Stomach (tissue), 9 donors: ENCODE data around the gene ACVR1B. TPM values are rescaled to one million over a fixed set of nuclear protein-coding genes. Genes with fewer than 3 reads are reported as not detected.

Experiments used
- DNase-seq, 2 donors: peaks; one replicate each; pipeline versions ENCODE4 v3.0.0 to v3.0.0-alpha.2; 2013 to 2019
- H3K27ac ChIP-seq, 5 donors: fragments of 200-600 bp in 4 of 5; sonication (generic) in 4 of 5; one replicate each; pipeline ENCODE4 v1.5.1; 2013 to 2019; ENCODE audit warnings: mild to moderate bottlenecking in 1 of 5, moderate library complexity in 1 of 5
- H3K27me3 ChIP-seq, 3 donors: fragments of 200-600 bp; sonication (generic); one replicate each; pipeline ENCODE4 v1.5.1; 2017 to 2019; ENCODE audit warnings: mixed run types in 1 of 3
- H3K36me3 ChIP-seq, 4 donors: fragments of 200-600 bp; sonication (generic); 1 replicate in 3 of 4; 2 replicates in 1 of 4; pipeline ENCODE4 v1.5.1; 2016 to 2019
- H3K4me1 ChIP-seq, 4 donors: fragments of 200-600 bp; sonication (generic); one replicate each; pipeline ENCODE4 v1.5.1; 2016 to 2019
- H3K4me3 ChIP-seq, 4 donors: fragments of 200-600 bp; sonication (generic) in 3 of 4; one replicate each; pipeline ENCODE4 v1.5.1; 2016 to 2019; ENCODE audit warnings: mild to moderate bottlenecking in 1 of 4
- H3K9me3 ChIP-seq, 4 donors: fragments of 200-600 bp; sonication (generic); one replicate each; pipeline ENCODE4 v1.5.1; 2016 to 2019
- CTCF ChIP-seq, 7 experiments: fragments of 450-650 bp in 4 of 7; fragments of 200-600 bp in 3 of 7; sonication (generic) in 3 of 7; IDR thresholded peaks; one replicate each; pipeline ENCODE4 v1.5.1; 2016 to 2019; ENCODE audit warnings: antibody characterized with exemption in 7 of 7, control low read depth in 2 of 7, mild to moderate bottlenecking in 1 of 7
- EP300 ChIP-seq: sonication (generic); formaldehyde crosslinking; IDR thresholded peaks from one replicate; pipeline ENCODE4 v1.6.1; 2017; ENCODE audit warnings: antibody characterized with exemption
- POLR2A ChIP-seq, 4 donors: fragments of 450-650 bp; IDR thresholded peaks; one replicate each; pipeline ENCODE4 v1.6.1; 2016; ENCODE audit warnings: antibody characterized with exemption in 4 of 4, control low read depth in 2 of 4, mild to moderate bottlenecking in 1 of 4, moderate library complexity in 1 of 4
- POLR2AphosphoS5 ChIP-seq, 3 donors: sonication (generic); formaldehyde crosslinking; IDR thresholded peaks; one replicate each; pipeline ENCODE4 v1.6.1; 2016; ENCODE audit warnings: antibody characterized with exemption in 3 of 3
- WGBS, 5 donors: extraction: QIAGEN DNeasy Blood & Tissue Kit in 3 of 5; methylation state at CpG; one replicate each; pipeline versions ENCODE4 v1.1.5 to v1.1.7; 2013 to 2018; 5-methylcytosine and 5-hydroxymethylcytosine counted together
- intact Hi-C: fragments of 100-400 bp; cut with DNase I; formaldehyde crosslinking; loops from one replicate; pipeline ENCODE4 v1.15.1; 2023; ENCODE audit warnings: low total_unique reads
- polyA plus RNA-seq, 3 donors: library from polyadenylated mRNA; stranded (reverse); fragments of 200-250 nt; gene quantifications; one replicate each; pipeline ENCODE4 v1.2.3, GENCODE V29; 2013
- total RNA-seq, 5 donors: library from RNA; depleted of rRNA; stranded (reverse); fragments of >200 nt; gene quantifications; one replicate each; pipeline versions ENCODE4 v1.1.0 to v1.2.3, GENCODE V29; 2014 to 2016
- donor health status: healthy with polysubstance abuse.
- donor health status: Bipolar disorder and iron deficiency.
- donor health status: healthy.

ACVR1B gene
- total and polyA plus RNA-seq, 8 donors = 8.3 to 53.1 (median 24.5) TPM

GRCh38 chr12:51911788-51912711 is 39.4 kb upstream of the ACVR1B start:
- no peak for TF ChIP-seq CTCF (IDR thresholded peaks at IDR 0.05)
- no peak for TF ChIP-seq POLR2AphosphoS5 (IDR thresholded peaks at IDR 0.05)
- TF ChIP-seq EP300 = no peak
- TF ChIP-seq POLR2A (IDR thresholded peaks at IDR 0.05) = no peak
- H3K27me3 ChIP-seq = peaks cover 0 to 52% (median 12%) of the 10 kb centered on the region in 3 donors
- peaks cover 17 to 56% (median 50%) of the 10 kb centered on the region in 4 donors for H3K4me1 ChIP-seq
- H3K4me3 ChIP-seq = peak overlapping the region in 3 of 4 donors; percentile 16 to 35 (median 17)
- DNase-seq = peak in 1 of 2 donors; percentile 73
- H3K27ac ChIP-seq = peak overlapping the region; percentile 7 to 91 (median 52)
- H3K36me3 ChIP-seq = peaks cover 0 to 20% (median 15%) of the 10 kb centered on the region in 4 donors
- intact Hi-C loops = no loop called here
- H3K9me3 ChIP-seq = no peaks in the 10 kb centered on the region
- WGBS, 5 donors = 55 to 61% (median 59%) methylated on average over 7 to 8 of the region's 8 CpGs

DNA sequence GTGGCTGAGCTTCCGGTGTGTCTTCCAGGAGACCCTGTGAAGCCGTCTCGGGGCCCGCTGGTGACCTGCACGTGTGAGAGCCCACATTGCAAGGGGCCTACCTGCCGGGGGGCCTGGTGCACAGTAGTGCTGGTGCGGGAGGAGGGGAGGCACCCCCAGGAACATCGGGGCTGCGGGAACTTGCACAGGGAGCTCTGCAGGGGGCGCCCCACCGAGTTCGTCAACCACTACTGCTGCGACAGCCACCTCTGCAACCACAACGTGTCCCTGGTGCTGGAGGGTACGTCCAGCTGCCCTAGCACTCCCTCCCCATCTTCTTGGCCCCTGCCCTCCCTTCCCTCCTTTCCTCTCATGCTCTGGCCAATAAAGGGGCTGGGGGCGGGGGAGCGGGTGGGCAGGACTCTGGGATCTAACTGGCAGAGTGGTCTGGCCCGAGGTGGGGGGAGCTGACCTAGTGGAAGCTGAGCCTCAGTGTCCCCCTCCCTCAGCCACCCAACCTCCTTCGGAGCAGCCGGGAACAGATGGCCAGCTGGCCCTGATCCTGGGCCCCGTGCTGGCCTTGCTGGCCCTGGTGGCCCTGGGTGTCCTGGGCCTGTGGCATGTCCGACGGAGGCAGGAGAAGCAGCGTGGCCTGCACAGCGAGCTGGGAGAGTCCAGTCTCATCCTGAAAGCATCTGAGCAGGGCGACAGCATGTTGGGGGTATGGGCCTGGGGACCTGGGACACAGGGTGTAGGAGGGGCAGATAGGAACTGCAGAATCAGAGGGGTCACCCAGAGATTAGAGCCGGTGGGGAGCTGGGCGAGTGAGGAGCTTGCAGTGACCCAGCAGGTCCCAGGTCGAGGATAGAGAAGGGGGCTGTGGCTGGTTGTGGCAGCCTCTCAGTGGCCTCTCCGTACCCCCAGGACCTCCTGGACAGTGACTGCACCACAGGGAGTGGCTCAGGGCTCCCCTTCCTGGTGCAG is 38.1 kb upstream of the ACVR1B start:
- peak overlapping the region in 4 of 5 donors; percentile 25 to 91 (median 48) for H3K27ac ChIP-seq
- peak overlapping the region in 3 of 4 donors; percentile 3 to 35 (median 16) for H3K4me3 ChIP-seq
- WGBS, 5 donors = 59 to 83% (median 77%) methylated on average over 13 to 30 of the region's 30 CpGs
- no peak for DNase-seq
- H3K9me3 ChIP-seq = no peaks in the 10 kb centered on the region
- intact Hi-C loops = no loop called here
- H3K4me1 ChIP-seq = peaks cover 23 to 62% (median 56%) of the 10 kb centered on the region in 4 donors
- no peak for TF ChIP-seq POLR2AphosphoS5 (IDR thresholded peaks at IDR 0.05)
- no peak for TF ChIP-seq POLR2A (IDR thresholded peaks at IDR 0.05)
- no peak for TF ChIP-seq EP300
- no peak for TF ChIP-seq CTCF (IDR thresholded peaks at IDR 0.05)
- H3K36me3 ChIP-seq = peaks cover 0 to 20% (median 15%) of the 10 kb centered on the region in 4 donors
- peaks cover 0 to 39% (median 0%) of the 10 kb centered on the region in 3 donors for H3K27me3 ChIP-seq

DNA sequence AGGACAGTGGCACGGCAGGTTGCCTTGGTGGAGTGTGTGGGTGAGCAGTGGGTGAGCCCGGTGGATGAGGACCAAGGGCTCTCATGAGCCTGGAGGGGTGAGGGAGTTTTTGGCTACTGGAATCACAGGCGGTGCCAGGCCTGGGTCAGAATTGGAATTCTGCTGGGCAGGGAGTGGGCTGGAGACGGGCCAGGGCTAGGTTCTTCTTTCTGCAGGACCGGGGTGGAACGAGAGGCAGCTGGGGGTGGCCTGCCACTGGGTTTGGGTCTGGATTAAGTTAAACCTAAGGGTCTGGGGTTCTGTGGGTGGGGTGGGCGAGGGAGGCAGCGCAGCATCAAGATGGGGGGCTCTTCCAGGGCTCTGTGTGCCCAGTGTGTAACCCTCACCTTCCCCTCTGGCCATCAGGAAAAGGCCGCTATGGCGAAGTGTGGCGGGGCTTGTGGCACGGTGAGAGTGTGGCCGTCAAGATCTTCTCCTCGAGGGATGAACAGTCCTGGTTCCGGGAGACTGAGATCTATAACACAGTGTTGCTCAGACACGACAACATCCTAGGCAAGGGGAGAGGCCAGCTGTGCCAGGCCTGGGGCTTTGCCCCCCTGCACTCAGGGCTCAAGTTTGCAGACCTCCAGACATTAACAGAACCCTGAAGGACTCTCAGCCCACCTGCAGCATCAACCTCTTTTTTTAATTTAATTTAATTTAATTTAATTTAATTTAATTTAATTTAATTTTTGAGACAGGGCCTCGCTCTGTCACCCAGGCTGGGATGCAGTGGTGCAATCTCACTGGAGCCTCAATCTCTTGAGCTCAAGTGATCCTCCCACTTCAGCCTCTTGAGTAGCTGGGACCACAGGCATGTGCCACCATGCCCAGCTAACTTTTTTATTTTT is 37.2 kb upstream of the ACVR1B start:
- intact Hi-C loops = no loop called here
- peak overlapping the region in 1 of 4 donors; percentile 35 for H3K4me3 ChIP-seq
- peaks cover 23 to 64% (median 58%) of the 10 kb centered on the region in 4 donors for H3K4me1 ChIP-seq
- H3K36me3 ChIP-seq = peaks cover 0 to 24% (median 15%) of the 10 kb centered on the region in 4 donors
- WGBS, 5 donors = 69 to 78% (median 74%) methylated on average over 14 to 17 of the region's 17 CpGs
- H3K9me3 ChIP-seq = no peaks in the 10 kb centered on the region
- peak overlapping the region in 2 of 5 donors; percentile 25 to 91 for H3K27ac ChIP-seq
- H3K27me3 ChIP-seq = peaks cover 0 to 30% (median 0%) of the 10 kb centered on the region in 3 donors
- TF ChIP-seq CTCF (IDR thresholded peaks at IDR 0.05) = no peak
- no peak for TF ChIP-seq POLR2A (IDR thresholded peaks at IDR 0.05)
- TF ChIP-seq EP300 = no peak
- TF ChIP-seq POLR2AphosphoS5 (IDR thresholded peaks at IDR 0.05) = no peak
- DNase-seq = no peak
